ENCODE measurements around the gene CACNA1A.

Gene CACNA1A

GRCh38 chr19:13493516-13494310, 12.6 kb downstream of the CACNA1A start:
- no peak for DNase-seq

DNA sequence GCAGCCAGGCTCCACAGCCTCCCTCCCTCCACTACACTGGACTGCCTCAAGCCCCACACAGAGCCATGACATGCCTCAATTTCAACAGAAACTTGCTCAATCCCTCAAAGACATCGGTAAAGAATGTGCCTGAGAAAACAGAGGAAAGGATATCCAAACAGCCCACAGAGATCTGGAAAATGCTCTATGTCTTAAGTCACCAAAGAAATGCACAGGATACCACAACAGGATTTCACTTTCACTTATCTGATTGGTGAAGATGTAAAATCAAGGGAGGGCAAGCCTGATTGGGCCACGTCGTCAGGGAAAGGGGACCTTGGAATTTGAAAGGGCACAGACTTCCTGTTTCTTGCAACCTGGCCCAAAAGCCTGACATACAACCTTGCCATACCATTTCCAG, 14.2 kb downstream of the CACNA1A start:
- DNase-seq, result no peak

GRCh38 chr19:13487985-13488384, 18.3 kb downstream of the CACNA1A start:
- no peak for DNase-seq

GRCh38 chr19:13484166-13484565, 22.1 kb downstream of the CACNA1A start:
- no peak for DNase-seq

DNA sequence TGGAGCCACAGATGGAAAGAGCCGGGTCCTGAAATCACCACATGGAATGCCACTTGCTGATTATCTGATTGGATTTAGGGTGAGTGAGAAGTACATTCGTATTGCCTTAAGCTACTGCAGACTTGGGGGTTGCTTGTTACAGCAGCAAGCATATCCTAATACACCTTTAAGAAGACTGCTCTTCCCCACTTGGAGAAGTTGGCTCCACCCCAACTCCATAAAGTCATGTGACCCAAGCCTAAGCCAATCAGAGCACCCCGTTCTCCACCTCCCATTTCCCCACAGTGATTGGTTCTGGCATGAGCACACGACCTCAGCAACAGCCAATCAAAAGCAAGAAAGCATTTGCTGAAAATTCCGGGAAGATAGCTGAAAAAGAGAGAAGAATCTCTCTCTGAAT, 23.1 kb downstream of the CACNA1A start:
- no peak for DNase-seq

DNA sequence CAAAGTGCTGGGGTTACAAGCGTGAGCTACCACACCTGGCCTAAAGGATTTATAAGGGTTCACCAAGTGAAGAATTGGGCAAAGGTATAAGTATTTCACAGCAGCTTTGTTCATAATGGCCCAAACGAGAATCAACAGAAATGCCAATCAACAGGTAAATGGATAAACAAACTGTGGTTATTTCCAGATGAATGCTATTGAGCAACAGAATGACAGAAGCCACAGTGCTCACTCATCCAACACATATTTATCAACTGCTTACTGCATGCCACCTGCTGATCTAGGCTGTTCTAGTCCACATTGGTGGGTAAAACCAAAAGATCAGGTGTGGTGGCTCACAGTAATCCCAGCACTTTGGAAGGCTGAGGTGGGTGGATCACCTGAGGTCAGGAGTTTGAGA, 27.7 kb downstream of the CACNA1A start:
- DNase-seq, result no peak

DNA sequence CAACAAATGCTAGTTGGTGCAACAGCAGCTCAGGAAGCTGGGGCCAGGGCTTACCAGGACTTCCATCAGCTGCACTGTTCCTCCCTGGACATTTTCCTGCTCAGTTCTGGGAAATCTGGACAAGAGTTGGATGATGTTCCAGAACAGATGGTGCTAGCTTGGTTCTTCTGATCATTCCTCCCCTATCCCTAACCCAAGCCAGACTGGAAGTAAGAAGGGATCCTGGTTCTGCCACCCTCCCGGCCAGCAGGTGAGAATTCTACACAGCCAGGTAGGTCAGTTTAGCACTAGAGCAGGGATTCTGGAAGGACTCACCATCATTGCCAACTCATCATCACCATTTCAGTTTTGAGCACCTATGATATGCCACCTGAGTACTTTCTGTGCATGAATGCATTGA, 30.2 kb downstream of the CACNA1A start:
- no peak for DNase-seq

DNA sequence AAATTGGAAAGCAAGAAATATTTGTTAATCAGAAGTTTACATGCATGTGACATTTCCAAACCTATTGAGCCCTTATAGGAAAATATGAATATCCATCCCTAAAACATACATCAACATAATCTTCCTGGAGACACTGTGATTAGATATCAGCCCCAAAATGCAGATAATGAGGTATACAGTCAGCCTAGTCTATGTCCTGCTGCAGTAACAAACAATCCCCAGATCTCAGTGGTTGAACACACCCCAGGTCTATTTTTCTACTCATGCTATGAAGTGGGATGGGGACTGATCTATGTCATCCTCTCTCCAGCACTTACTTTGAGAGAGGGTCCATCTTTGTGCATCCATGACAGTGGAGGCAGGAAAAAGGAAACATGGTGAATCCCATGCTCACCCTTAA, 31.2 kb downstream of the CACNA1A start:
- no peak for DNase-seq

DNA sequence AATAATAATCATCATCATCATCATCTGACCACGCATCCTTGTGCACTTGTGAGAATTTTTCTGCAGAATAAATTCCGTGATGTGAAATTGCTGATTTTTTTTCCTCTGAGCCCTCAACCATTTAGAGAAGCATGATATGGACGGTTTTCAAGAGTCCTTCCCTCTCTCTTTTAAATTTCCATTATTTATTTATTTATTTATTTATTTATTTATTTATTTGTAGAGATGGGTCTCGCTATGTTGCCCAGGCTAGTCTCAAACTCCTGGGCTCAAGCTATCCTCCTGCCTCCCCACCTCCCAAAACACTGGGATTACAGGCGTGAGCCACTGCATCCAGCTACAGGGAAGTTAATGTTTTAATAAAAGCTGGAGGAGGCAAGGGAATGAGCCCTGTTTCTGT, 39.6 kb downstream of the CACNA1A start:
- DNase-seq, result no peak

DNA sequence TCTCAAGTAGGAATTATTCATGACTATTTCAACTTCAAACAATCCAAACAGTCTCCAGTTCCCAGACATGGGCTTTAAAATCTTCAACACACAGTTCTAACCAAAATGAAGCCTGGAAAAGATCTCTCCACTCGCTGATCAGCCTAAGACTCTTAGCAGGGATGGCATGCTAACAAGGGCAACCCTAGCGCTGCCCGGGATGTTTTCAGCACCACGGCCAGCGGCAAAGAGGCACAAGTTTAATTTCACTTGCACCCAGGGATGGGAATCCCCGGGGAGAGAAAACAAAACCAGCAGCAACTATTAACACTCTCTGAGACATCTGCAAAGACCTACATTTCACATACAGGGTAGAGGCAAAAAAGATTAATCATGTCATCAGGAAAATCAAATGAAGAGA, 43.0 kb downstream of the CACNA1A start:
- no peak for DNase-seq

DNA sequence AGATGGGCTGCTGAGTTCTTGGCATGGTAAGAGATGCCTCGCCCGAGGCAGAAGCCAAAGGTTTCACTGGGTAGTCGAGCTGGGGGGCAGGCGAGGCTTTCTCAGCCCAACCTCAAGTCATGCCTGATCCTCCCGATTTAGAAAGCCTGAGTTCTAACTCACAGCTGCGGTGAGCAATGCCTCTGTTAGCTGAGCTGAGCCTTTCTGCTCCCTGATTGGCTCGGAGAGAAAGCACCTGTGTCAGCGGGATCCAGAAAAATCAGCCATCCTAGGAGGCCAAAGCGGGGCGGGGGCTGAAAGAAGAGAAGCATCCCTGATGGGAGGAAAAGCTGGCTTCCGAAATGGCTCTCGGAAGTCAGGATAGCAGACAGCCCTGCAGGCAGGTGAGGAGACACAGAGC, 44.7 kb downstream of the CACNA1A start:
- DNase-seq, result peak in 38 of 56 donors; percentile 2 to 73 (median 34)

- peak in 16 of 56 donors; percentile 1 to 29 (median 12) for DNase-seq
Observed at GRCh38 chr19:13460045-13460444, 46.2 kb downstream of the CACNA1A start.

DNA sequence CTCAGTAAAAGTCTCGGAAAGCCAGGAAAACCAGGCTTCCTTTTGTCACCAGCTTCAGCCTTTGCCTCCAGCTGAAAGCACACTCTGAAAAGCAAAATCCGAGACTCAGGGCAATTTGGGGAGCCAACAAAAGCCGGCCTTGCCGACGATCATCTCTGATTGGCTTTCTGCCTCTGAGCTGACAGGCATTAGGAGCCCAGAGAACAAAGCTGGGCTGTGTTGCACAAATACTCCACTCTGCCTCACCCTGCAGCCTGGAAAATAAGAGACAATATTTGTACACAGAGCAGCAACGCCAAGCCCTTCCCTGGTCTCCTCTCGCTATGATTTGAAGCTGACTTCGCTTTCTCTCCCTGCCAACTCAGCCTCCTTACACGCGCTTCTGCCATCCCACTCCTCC, 46.9 kb downstream of the CACNA1A start:
- peak in 50 of 56 donors; percentile 3 to 72 (median 36) for DNase-seq

- DNase-seq, result no peak
Observed at GRCh38 chr19:13451434-13451995, 54.8 kb downstream of the CACNA1A start.

GRCh38 chr19:13447978-13448377, 58.3 kb downstream of the CACNA1A start:
- no peak for DNase-seq

GRCh38 chr19:13441810-13442512, 64.3 kb downstream of the CACNA1A start:
- peak in 4 of 56 donors; percentile 6 to 24 (median 12) for DNase-seq

GRCh38 chr19:13437919-13438618, 68.2 kb downstream of the CACNA1A start:
- no peak for DNase-seq

DNA sequence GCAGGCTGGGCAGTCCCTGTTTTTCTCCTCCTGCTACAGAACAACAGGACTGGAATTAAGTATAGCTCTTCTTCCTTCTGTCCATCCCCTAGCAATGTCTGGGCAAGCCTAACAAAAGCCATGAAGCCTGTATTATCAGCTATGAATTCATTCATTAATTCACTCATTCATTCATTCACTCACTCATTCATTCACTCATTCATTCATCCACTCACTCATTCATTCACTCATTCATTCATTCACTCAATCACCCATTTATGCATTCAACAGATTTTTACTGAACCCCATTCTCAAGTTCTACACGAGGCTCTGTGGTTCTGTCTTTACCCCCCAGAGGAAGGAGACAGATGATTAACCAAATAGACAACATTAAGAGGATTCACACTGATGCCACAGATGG, 69.9 kb downstream of the CACNA1A start:
- no peak for DNase-seq

- peak in 18 of 56 donors; percentile 0 to 50 (median 8) for DNase-seq
Observed at GRCh38 chr19:13430790-13431582, 75.3 kb downstream of the CACNA1A start.

DNA sequence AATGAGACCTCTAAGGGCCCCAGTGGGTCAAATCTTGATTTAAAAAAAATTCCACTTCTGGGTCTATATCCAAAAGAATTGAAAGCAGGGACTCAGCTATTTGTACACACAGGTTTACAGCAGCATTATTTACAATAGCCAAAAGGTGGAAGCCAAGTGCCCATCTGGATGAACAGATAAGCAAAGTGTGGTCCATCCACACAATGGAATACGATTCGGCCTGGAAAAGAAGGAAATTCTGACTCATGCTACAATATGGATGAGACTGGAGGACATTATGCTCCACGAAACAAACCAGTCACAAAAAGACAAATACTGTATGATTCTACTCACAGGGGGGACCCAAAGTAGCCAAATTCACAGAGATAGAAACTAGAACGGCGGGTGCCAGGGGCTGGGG, 76.7 kb downstream of the CACNA1A start:
- DNase-seq, result no peak

- peak in 1 of 56 donors; percentile 7 for DNase-seq
Observed at GRCh38 chr19:13428352-13428751, 77.9 kb downstream of the CACNA1A start.

Measured in nucleus accumbens (tissue), 56 donors.